Measurements from ENCODE around the gene ASPDH.

ASPDH gene

DNA sequence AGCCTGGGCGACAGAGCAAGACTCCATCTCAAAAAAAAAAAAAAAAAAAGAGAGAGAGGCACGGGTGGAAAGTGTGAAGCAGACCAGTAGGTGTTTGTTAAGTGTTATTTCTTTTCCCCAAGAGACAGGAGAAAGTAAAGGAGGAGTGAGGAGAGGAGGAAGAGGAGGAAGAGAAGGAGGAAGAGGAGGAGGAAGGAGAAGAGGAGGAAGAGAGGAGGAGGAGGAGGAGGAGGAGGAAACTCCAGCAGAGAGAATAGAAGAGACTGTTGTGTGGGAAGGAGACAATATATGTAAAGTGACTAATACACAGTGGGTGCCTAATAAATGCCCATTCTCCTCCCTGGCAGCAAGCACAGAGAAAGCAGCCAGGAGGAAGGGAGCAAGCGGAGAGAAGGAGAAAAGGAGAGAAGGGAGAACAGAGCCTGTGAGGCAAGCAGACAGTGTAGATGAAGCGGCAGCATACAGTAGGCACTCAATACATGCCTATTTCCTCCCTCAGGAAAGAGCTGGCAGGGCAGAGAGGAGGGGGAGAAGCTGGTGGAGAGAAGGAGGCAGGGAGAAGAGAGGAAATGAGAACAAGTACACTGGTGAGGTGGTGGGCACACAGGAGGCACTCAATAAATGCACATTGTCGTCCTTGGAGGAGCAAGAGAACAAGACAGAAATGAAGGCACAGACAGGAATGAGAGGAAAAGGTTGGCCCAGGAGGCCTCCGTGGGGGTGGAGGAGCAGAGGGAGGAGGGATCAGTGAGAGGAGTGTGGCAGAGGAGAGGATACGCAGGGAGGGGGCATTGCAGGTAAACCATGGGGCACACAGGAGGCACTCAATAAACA is 19.3 kb downstream of the ASPDH start:
- no peak for DNase-seq

- DNase-seq = no peak
Observed at GRCh38 chr19:50493171-50493570, 20.5 kb downstream of the ASPDH start.

GRCh38 chr19:50492303-50493052 is 21.2 kb downstream of the ASPDH start:
- no peak for DNase-seq

GRCh38 chr19:50490991-50491472 is 22.7 kb downstream of the ASPDH start:
- DNase-seq = no peak

DNA sequence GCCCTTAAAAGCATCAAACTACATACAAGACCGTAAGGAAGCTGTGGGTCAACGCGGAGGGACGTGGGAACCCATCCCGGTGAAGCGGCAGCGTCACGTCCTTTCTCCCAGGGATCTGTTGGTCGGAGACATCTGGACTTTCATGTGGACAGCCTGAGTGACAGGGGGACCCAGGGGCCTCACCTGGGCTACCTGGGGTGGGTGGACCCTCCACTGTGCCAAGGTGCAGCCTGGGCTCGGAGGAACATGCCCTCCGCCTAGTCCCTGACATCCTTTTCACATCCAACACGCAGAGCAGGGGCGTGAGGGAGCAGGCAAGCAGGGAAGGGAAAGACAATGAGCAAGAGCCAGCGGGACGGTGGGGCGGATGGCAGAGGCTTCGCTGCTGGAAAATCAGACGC is 23.3 kb downstream of the ASPDH start:
- DNase-seq = no peak

GRCh38 chr19:50489461-50490011 is 24.2 kb downstream of the ASPDH start:
- no peak for DNase-seq

DNA sequence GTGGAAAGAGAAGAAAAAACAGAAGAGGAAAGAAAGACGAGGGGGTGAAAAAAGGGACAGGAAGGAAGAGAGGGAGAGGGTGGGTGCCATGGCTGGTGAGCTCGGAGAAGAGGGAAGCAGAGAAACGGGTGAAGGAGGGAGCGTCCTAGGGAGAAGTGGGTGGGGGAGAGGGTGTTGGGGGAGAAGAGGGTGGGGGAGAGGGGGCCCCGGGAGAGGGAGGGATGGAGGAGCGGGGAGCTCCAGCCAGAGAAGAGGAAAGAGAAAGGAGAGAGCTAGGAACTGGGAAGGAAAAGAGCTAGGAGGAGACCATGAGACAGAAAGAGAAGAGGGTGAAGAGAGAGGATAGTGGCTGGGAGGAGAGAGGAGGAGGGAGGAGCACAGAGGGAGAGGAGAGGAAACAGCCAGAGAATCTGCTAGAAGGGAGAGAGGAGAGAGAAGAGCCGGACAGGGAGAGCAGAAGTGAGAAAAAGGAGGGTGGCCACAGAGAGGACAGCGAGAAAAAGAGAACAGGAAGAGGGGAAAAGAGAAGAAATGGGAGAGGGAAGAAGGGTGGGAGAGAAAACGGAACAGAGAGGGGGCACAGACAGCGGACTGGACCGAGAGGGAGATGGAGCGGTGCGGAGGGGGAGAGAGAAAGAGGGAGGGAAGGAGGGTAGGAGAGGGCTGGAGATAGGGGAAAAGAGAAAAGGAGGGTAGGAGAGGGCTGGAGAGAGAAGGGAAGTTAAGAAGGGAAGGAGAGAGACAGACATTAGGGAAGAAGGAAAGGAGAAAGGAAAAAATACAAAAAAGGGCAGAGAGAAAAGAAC is 25.1 kb downstream of the ASPDH start:
- DNase-seq = no peak

DNA sequence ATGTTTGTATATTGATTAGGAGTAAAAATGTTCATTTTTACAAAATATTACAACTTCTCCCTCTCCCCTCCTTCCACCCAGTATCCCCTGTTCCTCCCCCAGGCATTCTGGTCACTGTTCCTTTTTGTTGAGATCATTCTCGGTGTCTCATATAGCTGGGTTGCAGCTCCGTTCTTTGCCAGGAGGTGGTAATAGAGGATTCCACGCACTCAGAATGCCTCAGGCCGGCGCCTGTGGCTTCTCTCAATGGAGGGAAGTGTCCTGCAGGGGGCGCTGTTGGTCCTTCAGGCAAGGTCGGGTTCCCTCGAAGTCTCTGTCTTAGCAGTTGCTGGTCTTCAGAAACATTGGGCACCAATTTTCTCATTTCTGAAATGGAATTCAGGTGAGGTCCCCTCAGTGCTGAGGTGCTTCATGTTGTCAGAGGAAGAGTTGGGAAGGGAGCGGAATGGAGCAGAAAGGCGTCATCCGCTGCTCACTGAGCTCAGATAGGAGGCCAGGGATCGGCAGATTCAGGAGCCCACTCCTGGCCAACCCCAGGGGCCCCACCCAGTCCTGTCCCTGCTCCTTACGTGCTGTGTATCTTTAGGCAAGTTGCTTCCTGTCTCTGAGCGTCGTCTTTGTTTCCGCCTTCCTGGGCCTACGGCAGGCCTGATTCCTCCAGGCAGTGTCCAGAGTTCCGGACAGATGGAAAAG is 26.7 kb downstream of the ASPDH start:
- DNase-seq = no peak

DNA sequence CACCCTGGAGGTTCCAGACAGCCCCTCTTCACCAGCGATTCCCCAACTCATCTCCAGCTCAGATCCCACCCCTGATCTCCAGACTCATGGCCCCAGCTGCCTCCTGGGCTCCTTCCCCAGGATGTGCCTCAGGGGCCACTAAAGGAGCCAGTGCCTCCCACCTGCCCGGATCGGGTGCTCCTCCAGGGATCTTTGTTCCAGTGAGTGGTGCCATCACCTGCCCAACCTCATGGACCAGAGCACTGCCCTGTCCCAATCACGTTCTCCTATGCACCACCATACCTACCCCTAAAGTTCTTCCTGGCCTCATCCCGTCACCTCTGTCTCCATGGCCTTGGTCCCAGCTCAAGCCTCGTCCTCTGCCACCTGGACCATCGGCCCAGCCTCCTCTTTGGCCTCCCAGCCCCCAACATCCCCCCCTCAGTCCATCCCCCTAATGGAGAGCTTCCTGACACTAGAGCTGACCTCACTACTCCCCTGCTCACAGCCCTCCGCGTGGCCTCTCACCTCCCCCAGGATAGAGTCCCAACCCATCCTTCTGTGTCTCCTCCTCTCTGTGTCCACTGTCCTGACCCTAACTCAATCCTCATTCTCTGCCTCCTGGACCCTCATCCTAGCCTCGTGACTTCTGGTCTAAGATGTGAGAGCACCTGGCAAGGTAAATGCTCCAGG is 28.3 kb downstream of the ASPDH start:
- DNase-seq = no peak

- no peak for DNase-seq
Observed at GRCh38 chr19:50482916-50483315, 30.8 kb downstream of the ASPDH start.

DNA sequence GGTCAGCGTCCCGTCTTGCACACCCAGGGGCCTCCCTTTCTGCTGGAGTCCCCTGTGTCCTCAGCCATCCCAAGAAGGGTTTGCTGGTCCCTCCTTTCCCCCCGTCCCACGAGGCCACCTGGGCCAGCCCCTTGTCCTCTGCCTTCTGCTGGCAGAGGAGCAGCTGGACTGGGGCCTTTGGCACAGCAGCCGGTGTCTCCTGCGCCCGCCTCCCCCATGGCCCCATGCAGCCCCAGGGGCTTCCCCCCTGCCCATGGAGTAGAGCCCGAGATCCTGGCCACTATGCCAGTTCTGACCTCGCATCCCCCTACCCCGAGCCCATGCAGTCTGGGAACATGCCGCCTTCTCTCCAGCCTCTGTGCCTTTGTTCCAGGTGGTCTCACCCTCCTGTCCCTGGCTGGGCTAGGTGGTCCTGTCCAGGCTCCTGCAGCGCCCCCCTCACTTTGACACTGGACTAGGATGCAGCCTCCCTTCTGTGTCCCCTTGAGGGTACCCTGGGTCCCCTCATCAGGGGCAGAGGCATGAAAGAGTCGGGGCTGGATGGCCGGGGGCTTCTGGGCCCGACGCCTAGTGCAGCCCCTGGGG is 31.4 kb downstream of the ASPDH start:
- no peak for DNase-seq

DNA sequence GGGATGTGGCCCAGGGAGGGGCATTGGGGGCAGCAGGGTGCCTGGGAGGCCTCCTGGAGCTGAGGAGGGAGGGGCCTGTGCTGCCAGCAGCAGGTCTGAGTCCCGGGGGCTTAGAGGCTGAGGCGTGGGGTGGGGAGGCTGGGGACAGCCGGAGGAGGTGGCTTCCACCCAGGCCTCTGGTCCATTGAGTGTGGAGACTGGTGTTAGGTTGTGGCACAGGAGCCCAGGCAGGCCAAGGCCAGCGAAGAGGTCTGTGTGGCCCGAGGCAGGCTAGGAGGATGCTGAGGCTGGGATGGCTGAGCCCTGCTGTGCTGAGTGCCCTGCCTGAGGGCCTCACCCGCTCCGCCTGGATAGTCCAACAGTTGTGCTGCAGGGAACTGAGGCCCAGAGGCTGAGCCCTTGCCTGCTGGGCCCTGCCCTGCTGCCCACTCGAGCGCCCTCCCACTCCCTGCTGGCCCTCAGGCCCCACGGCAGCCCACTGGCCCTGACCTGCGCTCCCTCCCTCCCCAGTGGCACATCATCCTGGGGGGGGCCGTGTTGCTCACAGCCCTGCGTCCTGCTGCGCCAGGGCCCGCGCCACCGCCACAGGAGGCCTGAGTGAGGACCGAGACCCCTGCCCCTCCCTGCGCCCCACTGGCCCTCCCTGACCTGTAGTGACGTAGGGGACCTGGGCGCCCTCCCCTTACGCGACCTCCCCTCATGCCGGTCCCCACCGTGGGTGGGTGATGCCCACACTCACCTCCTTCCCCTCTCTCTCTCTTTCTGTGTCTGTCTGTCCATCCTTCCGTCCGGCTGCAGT is 32.2 kb downstream of the ASPDH start:
- DNase-seq = no peak

- DNase-seq = no peak
Observed at GRCh38 chr19:50480281-50481111, 33.2 kb downstream of the ASPDH start.

DNA sequence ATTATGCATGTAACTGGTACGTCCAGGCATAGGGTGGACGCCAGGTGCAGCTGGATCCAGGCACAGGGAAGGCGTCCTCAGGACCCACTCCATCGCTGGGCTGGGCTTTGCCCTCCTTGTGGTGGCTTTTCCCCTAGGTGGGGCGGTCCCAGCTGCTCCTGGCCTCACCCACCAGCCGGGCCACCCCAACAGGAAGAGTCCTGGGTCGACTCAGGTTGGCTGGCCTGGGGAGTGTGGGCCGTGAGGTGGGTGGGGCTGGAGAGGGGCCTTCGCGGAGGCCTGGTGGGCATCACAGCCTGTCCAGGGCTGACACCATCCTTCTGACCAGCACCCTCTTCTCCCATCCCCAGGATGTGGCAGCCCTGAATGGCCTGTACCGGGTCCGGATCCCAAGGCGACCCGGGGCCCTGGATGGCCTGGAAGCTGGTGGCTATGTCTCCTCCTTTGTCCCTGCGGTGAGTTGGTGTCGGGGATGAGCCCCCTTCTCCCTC is 33.9 kb downstream of the ASPDH start:
- no peak for DNase-seq

DNA sequence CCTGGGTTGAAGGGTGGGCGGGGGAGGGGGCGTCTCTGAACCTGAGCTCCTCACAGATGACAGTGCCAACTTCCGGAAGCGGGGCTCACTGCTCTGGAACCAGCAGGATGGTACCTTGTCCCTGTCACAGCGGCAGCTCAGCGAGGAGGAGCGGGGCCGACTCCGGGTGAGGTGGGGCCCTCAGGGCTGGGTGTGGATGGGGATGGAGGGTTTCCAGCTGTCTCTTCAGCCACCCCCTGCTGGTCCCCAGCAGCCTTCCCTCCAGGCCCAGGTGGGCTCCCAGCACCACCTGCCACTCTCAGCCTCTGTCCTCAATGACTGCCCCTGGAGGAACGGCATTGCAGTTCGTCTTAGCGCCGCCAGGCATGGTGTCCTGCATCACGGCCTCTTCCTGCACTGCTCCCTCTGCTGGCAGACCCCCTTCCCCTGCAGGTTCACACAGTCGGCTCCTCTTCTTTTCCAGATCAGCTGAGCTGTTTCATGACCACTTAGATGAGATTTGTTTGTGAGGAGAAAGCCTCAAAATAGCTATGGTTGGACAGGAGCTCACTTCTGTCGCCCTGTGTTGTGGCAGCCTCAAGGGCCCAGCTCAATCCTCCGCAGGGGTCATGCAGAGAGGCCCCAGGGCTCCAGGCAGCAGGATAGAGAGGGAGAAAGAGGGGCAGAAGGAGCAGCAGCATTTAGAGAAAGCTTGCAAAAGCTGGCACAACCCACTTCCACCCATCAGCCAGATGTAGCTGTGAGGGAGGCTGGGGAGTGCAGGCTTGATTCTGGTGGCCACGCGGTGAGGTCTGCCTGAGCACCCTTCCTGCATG is 34.6 kb downstream of the ASPDH start:
- no peak for DNase-seq

DNA sequence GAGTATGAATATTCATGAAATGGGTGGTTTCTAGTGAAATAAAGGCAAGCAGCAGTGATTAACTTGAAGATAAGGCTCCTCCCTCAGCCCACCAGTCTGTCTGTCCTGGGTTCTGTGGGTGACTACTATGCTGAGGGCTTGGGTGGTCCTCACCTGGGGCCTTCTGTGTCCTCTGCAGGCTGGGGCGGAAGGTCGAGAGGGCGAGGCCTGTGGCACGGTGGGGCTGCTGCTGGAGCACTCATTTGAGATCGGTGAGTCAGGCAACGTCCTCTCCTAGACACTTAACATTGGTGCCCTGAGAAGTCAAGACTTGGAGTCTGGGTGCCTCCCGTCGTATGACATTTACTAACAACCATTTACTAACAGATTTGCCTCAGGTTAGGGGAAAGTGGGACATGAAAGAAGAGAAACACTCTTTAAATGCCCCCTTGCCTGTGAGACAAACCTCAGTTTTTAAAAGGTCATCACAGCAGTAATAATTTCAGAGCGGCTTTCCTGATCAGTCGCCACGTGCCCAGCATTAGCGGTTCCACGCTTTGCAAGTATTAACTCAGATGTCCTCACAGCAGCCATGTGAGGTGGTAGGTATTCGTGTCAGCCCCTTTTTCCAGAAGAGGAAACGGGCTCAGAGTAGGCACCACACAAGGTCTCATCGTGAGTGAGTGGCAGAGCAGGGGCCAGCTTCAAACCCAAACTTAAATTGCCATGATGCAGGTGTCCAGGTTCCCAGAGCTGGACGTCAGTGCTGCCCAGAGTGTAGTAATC is 35.8 kb downstream of the ASPDH start:
- no peak for DNase-seq

DNA sequence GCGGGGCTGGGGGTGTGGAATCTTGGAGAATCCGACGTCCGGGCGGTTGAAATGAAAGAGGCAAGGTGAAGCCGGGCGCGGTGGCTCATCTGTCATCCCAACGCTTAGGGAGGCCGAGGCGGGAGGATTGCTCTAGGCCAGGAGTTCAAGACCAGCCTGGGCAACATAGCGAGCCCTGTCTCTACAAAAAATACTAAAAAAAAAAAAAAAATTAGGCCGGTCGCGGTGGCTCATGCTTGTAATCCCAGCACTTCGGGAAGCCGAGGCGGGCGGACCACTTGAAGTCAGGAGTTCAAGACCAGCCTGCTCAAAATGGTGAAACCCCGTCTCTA is 36.8 kb downstream of the ASPDH start:
- DNase-seq = no peak

Data from cerebellar nuclear complex (tissue), 1 donor.